BJ (cell line): ENCODE results near the gene ESYT1. TPM values are rescaled to one million over a fixed set of nuclear protein-coding genes. Genes with fewer than 3 reads are reported as not detected.

Source experiments
- CTCF ChIA-PET: fragments of 350-600 bp; formaldehyde crosslinking; extraction: SDS; loops from one replicate; lab custom pipeline; 2021; ENCODE audit warnings: antibody characterized with exemption, inconsistent platforms; lab: Yijun Ruan, JAX
- POLR2A ChIA-PET: fragments of 300-600 bp; sonication (Branson Sonifier 250); formaldehyde crosslinking; extraction: SDS; loops from one replicate; lab custom pipeline; 2021; ENCODE audit warnings: antibody characterized with exemption; lab: Charles Lee
- DNase-seq: peaks from one replicate; pipeline ENCODE4 v3.0.0-alpha.2; 2011; ENCODE audit warnings: low read depth
- H3K27me3 ChIP-seq: 2 replicates; pipeline ENCODE4 v1.6.0; 2011; ENCODE audit warnings: low read length; ENCODE audit not compliant: control insufficient read depth, insufficient read depth
- H3K36me3 ChIP-seq: 2 replicates; pipeline ENCODE4 v1.5.1; 2011; ENCODE audit warnings: low read length; ENCODE audit not compliant: control insufficient read depth, insufficient read depth
- H3K4me3 ChIP-seq: 2 replicates; pipeline ENCODE4 v1.5.1; 2011; ENCODE audit warnings: low read depth, mild to moderate bottlenecking, control low read depth, low read length
- CTCF ChIP-seq: IDR thresholded peaks from 2 replicates; pipeline ENCODE4 v1.5.1; 2011; ENCODE audit warnings: low read depth, mild to moderate bottlenecking, control low read depth, inconsistent platforms, low read length, moderate library complexity; ENCODE audit not compliant: insufficient read depth
- polyA plus RNA-seq: library from polyadenylated mRNA; depleted of rRNA; stranded (reverse); fragments of >200 nt; gene quantifications from 2 replicates; pipeline ENCODE4 v1.2.3, GENCODE V29; 2011

The ESYT1 gene
- polyA plus RNA-seq, 1 experiment = 264 TPM

GRCh38 chr12:56146492-56147460, 18.7 kb downstream of the ESYT1 start:
- no peak for TF ChIP-seq CTCF
- no peak overlapping the region for H3K4me3 ChIP-seq
- peaks cover 18% of the 10 kb centered on the region for H3K36me3 ChIP-seq
- no peaks in the 10 kb centered on the region for H3K27me3 ChIP-seq
- no peak for DNase-seq
- POLR2A ChIA-PET = no interaction called here
- CTCF ChIA-PET = interaction anchor here (0.8 to 1.3 kb wide), 2 partner anchors 21 to 27 kb away, joined by 3 to 4 read pairs; no protein-coding TSS in a partner anchor

- Histone ChIP-seq H3K36me3 (peaks cover 2% of the 10 kb centered on the region; the same call in 1 of the 2 replicates), H3K27me3 (no peaks in the 10 kb centered on the region), H3K4me3 (no peak overlapping the region)
- no peak for DNase-seq
- TF ChIP-seq CTCF = no peak
- ChIA-PET CTCF (interaction anchor here (2.4 kb wide), 1 partner anchor 12 kb away, joined by 9 read pairs; no protein-coding TSS in a partner anchor), POLR2A (no interaction called here)
These were observed 22.5 kb downstream of the ESYT1 start for GRCh38 chr12:56150563-56150962.

GRCh38 chr12:56151672-56152131, 23.6 kb downstream of the ESYT1 start:
- no peaks in the 10 kb centered on the region for H3K27me3 ChIP-seq
- H3K36me3 ChIP-seq = peaks cover 2% of the 10 kb centered on the region; the same call in 1 of the 2 replicates
- no peak for DNase-seq
- CTCF ChIA-PET = interaction anchor here (0.9 to 2.4 kb wide), 6 partner anchors 9 to 70 kb away, joined by 3 to 9 read pairs (median 4); partner anchors contain the start of genes ESYT1 and RNF41
- H3K4me3 ChIP-seq = peak overlapping the region; percentile 57
- POLR2A ChIA-PET = no interaction called here
- peak; percentile 52 for TF ChIP-seq CTCF

GRCh38 chr12:56152132-56152755, 24.2 kb downstream of the ESYT1 start, which contains the start of gene MYL6B:
MYL6B (plus strand) TSS chr12:56152587; CDS start chr12:56153919, 1,332 bp downstream.
- no peak for TF ChIP-seq CTCF
- Histone ChIP-seq H3K4me3 (peak within 1 kb of the TSS; percentile 57), H3K36me3 (peaks cover 2% of the 10 kb centered on the region; the same call in 1 of the 2 replicates), H3K27me3 (no peaks in the 10 kb centered on the region)
- ChIA-PET CTCF (interaction anchor here (1.0 to 2.4 kb wide), 5 partner anchors 10 to 69 kb away, joined by 3 to 9 read pairs (median 4); partner anchors contain the start of genes ESYT1 and RNF41), POLR2A (no interaction called here)
- peak; percentile 41 for DNase-seq
